ENCODE results near the gene PPP1R36.
"Not testable (repeated sequence)": the region's sequence is repeated elsewhere in the genome, so short reads cannot be mapped to it uniquely, and the experiment has no call there.

Gene PPP1R36

DNA sequence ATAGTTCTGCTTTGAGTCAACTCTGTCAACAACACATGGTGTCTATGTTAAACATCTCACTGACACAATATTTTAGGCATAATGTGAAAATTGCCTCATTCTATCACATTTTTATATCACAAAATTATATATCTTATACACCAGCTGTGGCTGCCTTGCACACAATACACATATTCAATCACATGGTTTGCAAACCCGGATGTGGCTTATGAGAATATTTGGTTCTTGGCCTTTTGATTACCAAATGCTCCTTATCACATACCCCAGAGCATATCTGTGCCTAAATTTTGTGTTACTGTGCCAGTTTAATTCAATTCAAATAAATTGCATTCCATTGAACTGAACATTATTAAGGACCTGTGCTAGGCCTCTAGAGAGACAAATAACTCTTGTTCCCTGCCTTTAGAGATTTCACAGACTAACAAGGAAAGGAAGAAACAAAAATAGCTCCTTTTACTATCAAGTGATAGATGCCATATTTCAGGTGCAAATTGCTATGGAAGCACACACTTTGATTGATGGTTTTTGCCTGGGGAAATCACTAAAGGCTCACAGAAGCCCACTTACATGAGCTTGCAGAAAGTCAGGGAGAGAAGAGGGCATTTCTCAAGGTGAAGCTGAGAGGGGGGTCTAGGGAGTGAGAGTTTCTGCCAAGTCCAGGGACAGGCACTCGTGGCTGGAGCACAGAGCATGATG is 63.4 kb downstream of the PPP1R36 start:
- no peak for DNase-seq (ENCODE audit: low read depth, low spot score)

DNA sequence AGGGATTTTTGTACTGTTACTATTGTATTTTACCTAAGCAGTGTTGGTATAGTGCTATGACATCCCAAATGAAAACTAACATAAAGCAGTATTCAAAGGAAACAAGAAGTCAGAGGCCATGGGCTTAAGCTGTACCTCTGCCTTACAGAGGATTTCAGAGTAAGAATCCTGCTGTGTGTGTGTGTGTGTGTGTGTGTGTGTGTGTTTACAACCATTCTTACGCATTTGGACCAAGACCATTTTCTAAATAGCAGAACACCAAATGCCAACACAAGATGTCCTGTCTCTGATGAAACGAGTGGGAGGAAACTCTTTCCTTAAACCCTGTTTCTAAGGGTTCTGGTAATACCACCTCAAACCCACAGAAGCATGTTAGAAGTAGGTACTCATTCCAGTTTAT is 64.4 kb downstream of the PPP1R36 start:
- DNase-seq (ENCODE audit: low read depth, low spot score), result no peak

DNA sequence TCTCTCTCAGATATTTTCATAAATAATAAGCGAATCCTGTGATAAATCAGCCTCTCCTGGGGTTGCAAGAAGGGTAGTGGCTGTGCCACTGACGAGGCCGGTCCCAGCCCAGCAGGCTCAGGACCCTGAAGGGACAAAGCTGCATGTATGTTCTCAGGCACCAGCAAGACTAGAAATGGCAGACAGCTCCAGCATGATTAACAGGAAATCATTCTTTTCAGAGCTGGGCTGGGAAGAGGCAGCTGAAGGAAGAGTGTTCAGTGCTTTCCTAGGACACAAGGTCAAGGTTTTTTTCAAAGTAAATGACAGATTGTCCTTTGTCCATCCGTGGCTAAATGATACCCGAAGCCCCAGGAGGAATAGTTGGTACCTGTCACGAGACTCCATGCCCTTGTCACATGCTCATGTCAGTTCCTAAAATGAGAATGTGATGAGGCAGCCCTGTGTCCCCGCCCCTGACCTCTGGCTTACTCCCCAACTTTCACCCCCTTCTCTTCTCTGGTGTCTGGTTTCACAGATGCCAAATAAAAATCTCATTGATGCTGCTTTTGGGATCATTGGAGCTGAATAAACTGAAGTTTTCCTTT is 65.1 kb downstream of the PPP1R36 start:
- DNase-seq (ENCODE audit: low read depth, low spot score), result no peak

DNA sequence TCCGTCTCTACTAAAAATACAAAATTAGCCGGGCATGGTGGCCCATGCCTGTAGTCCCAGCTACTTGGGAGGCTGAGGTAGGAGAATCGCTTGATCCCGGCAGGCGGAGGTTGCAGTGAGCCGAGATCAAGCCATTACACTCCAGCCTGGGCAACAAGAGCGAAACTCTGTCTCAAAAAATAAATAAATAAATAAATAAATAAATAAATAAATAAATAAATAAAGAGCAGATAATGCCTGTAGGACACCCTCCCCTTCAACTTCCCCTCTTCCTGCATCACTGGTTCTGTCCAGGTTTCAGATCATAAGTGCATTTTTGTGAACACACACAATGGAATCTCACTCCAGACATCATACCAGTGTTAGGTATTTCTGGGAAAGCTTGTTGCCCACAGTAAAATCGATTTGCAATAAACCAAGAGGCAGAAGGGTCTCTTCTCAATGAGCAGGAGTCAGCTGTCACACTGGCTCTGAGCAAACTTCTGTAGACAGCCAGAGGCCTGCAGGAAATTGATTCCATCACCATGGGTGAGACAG is 68.2 kb downstream of the PPP1R36 start:
- not testable (repeated sequence) for DNase-seq (ENCODE audit: low read depth, low spot score)

DNA sequence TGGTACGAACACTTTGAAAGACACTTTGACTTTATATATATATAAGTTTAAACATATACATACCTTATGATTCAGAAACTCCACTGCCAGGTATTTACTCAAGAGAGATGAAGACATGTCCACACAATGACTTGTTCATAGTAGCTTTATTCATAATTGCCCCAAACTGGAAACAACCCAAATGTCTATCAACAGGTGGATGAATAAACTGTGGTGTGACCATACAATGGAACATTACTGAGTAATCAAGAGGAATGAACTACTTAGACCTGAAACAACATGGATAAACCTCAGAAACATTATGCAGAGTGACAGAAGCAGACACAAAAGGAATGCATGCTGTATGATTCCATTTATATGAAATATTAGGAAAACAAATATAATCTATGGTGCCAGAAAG is 71.1 kb downstream of the PPP1R36 start:
- DNase-seq (ENCODE audit: low read depth, low spot score), result no peak

DNA sequence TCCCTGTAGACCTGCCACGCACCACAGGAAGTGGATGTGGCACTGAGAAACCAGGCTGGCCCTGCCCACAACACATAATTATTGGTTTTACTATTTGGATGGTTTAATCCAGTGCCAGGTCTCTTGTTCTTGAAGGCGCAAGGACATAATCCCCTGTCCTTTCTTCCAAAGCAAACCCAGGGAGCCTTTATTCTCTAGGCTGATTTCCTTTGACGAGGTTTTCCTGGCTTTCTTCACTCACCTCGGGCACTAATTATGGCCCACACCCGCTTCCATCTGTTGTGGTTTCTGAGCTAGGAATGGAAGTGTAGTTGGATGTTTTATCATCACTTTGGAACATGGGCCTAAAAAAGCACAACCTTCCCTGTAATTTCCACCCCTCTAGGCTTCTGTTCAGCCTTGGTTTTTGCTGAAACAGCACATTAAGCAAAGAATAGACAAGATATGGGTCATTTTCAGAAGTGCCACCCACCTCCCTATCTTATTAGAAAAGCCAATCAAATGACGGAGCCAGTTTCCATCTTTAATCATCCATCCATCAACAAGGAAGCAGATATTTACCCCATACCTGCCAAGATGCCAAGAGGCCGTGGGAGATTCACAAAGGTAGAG is 73.9 kb downstream of the PPP1R36 start:
- DNase-seq (ENCODE audit: low read depth, low spot score), result no peak

DNA sequence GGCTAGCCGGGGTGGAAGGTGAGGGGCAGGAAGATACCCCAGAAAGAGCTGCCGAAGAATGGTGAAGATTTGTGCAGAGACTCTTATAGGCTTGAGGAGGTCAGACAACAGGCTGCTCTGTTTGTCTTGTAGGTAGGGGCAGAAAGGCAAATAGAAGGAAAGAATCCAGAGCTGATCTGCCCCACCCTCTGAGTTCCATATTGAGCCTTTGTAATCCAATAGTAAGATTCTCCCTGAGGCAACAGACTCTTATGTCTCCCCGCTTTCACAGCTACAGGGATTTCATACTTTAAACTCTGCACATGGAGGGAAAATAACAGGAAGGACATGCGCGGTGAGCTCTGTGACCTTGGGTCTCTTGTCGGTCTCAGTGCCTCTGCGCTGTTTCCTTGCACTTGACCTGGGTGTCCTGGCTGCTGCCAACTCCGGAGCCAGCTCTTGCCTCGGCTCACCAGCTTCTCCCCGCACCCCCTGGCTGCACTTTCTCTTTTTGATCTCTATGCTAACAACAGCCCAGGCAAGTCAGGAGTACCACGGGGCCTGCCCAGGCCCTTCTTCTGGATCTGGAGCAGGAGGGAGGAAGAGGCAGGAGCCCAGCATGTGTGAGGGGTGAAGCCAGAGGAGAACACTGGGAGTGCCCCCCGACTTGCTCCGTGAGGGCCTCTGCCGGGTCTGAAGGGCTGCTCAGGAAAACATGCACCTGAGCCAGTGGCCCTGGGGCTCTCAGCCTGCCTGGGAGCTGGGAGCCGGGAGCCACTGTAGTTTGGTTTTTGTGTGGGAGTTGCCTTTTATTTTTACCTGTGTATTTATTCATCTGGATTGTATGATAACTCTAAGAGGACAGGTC is 75.8 kb downstream of the PPP1R36 start:
- no peak for DNase-seq (ENCODE audit: low read depth, low spot score)

DNA sequence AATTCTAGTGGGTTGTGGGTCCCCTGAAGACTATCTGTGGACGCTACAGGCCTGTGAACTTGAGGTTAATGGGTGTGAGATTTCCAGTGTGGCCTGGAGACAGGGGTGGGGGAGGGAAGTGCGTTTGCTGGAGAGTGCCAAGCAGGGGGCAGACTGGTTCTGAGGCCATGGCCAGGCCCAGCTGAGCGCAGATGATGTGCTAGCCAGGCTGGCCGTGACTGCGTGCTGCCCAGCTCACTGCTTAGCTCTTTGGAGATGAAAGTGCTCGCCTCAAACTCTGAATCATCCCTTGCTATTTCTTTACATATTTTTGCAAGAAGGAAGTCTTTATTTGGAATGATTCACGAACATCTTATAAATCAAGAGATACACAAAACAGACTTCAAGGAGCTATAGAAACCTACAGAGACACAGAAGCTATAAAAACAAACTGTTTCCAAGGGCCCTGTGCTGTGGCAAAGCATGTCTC is 79.2 kb downstream of the PPP1R36 start:
- DNase-seq (ENCODE audit: low read depth, low spot score), result no peak

DNA sequence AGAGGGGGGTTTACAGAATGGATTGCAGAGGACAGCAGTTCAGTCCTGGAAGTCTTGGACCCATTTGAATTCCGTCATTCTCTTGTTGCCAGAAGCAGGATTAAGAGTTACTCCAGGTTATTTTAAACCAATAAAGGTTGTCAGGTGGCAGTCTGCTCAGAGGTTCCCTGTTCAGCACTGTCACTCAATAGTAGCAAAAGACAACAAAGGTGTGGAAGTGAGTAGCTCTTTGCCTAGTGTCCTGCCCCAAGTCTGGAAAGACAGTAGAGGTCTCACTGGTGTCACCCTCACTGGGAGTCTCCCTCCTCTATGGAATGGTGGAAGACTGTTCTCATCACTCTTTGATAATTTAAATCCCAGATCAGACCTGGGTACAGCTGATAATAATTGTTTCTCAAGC is 81.0 kb downstream of the PPP1R36 start:
- no peak for DNase-seq (ENCODE audit: low read depth, low spot score)

DNA sequence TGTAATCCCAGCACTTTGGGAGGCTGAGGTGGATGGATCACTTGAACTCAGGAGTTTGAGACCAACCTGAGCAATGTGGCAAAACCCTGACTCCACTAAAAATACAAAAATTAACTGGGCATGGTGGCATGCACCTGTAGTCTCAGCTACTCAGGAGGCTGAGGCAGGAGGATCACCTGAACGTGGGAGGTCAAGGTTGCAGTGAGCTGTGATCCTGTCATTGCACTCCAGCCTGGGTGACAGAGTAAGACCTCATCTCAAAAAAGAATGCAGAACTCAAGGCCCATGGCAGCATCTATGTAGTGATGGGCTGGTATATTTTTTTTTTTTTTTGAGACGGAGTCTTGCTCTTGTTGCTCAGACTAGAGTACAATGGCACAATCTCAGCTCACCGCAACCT is 81.5 kb downstream of the PPP1R36 start:
- DNase-seq (ENCODE audit: low read depth, low spot score), result not testable (repeated sequence)

DNA sequence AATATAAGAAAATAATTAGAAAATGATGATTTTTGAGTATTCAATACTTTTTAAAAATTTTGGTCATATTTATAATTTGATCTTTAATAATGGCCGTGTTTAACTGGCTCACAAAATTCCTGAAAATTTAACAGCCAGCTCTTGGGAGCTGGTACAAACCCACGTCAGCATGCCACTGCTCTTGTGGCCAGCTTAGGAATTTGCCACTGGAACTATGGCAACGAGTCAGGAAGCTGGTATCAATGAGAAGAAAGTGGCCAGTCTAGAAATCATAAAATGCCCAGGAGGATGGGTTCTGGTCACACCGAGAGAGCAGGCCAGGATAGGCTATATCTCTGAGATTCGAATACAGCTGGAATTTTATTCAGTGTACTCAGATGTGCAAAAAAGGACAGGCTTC is 82.3 kb downstream of the PPP1R36 start:
- no peak for DNase-seq (ENCODE audit: low read depth, low spot score)

DNA sequence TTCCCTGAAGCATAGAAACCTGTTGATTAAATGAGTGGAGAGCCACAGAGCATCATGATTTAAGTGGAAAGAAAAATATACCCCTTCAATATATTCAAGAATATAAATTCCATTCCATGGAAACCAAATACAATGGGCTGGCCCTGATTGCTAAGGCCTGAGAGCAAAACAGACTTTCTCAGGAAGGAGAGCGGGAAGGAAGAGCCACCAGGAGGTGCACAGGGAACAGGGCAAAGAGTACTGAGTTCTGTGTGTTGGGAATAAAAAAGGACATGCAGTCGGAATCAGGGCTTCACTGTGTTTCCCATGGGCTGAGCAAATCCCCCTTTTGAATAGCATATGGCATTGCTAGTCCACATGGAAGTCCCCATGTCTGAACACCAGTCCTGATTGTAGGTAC is 84.8 kb downstream of the PPP1R36 start:
- DNase-seq (ENCODE audit: low read depth, low spot score), result no peak

DNA sequence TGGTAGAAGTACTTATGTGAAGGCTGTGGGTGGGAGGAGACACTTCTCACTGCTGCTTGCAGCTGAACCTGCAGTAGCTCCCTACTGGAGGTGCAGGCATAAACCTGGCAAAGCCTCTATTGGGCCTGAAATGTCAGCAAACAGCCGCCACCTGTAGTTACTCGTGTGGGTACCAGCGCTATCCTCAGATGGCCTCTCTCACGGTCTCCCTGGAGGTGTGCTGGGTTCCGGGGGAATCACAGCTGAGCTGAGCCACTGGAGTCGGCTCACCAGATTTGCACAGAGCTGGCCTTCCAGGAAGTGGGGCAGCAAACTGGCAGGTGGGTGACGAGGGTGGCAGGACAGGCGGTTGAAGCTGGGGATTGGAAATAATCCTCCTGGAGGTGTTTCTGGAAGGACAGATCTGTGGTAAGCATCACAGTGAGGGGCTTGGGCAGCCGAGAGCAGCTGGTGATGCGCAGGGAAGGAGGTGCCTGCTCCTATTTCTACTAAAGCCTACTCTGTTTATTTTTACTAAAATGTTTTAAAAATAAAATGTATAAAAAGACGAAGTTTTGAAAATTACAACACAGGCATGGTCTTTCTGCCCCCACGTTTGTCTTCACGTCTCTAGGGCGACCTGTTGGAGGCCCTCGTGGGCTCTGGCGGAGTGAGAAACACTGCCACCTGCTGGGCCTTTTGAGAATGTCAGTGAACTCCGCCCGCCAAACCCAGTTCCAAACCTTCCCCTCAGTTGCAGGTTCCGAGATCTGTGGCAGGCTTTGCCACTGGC is 86.6 kb downstream of the PPP1R36 start:
- DNase-seq (ENCODE audit: low read depth, low spot score), result peak; percentile 93

DNA sequence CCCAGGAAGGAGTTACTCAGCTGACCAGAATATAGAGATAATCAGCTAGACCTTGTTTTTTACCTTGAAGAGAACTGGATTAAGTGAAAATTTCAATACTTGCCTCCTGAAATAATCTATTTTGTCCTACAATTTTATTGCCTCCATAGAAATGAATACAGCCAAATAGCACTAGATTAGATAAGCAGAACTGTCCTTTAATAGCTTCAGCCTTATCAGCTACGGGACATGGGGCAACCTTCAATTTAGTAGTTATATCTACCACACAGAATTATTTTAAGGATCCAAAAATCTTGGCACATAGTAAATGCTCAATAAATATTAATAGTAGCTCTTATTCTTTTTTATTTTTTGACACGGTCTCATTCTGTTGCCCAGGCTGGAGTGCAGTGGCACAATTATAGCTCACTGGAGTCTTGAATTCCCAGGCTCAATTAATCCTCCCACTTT is 87.2 kb downstream of the PPP1R36 start:
- DNase-seq (ENCODE audit: low read depth, low spot score), result no peak

DNA sequence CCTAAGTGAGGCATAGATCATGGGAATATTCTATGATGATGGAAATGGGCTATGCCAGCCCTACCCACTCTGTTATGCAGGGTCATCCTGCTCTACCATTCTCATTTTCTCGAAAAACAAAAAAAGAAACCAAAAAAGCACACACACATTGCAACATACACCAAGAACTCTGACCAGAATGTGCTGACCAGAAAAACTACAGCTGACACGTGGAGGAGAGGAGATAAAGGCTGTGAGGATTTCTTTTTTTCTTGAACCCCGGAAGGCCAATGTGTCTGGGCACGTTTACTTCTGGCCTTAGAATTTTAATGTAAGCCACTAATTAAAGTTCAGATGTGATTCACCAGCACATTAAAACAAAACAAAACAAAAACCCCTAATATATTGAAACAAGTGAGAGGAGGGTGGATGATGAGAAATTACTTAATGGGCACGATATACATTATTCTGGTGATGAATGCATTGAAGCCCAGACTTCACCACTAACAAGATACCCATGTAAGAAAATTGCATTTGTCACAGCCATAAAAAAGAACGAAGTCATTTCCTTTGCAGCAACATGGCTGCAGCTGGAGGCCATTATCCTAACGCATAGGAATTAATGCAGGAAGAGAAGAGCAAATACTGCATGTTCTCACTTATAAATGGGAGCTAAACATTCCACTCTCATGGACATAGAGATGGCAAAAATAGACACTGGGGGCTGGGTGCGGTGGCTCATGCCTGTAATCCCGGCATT is 88.1 kb downstream of the PPP1R36 start:
- no peak for DNase-seq (ENCODE audit: low read depth, low spot score)

DNA sequence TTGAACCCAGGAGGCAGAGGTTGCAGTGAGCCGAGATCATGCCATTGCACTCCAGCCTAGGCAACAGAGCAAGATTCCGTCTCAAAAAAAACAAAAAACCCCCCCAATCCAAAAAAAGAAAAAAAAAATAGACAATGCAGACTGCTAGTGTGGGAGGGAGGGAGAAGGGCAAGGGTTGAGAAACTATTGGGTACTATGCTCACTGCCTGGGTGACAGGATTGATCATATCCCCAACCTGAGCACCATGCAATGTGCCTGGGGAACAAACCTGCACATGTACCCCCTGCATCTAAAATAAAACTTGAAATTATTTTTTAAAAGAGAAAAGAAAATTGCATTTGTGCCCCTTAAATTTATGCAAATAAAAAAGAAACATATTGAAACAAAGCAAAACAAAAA is 88.9 kb downstream of the PPP1R36 start:
- no peak for DNase-seq (ENCODE audit: low read depth, low spot score)

Measured in ELF-1 (cell line).